ENCODE measurements around the gene C1QL4. TPM values are rescaled to one million over a fixed set of nuclear protein-coding genes. Genes with fewer than 3 reads are reported as not detected.
"Not testable (repeated sequence)": the region's sequence is repeated elsewhere in the genome, so short reads cannot be mapped to it uniquely, and the experiment has no call there.

The C1QL4 gene
- total RNA-seq, 2 donors from 2014 or later, result not detected

- Histone ChIP-seq H3K27ac (no peak overlapping the region), H3K4me1 (no peaks in the 10 kb centered on the region), H3K27me3 (no peaks in the 10 kb centered on the region), H3K36me3 (replicated peaks in 1 of 2; ENCODE audit: insufficient read depth in 1 of 2, low read depth in 2 of 2) (no peaks in the 10 kb centered on the region), H3K9me3 (no peaks in the 10 kb centered on the region), H3K4me3 (no peak overlapping the region)
- no peak for DNase-seq
- no peak for TF ChIP-seq POLR2A (IDR thresholded peaks at IDR 0.05)
- no peak for TF ChIP-seq CTCF (IDR thresholded peaks at IDR 0.05)
- WGBS, 2 donors, result 32 to 39% methylated on average over 6 of the region's 6 CpGs
- ATAC-seq, result no peak
- intact Hi-C loops (cut with DNase I), result no loop called here
Measured at GRCh38 chr12:49287876-49288275, 49.1 kb downstream of the C1QL4 start.

- DNase-seq (no peak), ATAC-seq (no peak)
- no peaks in the 10 kb centered on the region for H3K4me1 ChIP-seq
- no peak overlapping the region for H3K27ac ChIP-seq
- no peaks in the 10 kb centered on the region for H3K36me3 ChIP-seq (replicated peaks in 1 of 2; ENCODE audit: insufficient read depth in 1 of 2, low read depth in 2 of 2)
- 71 to 75% methylated on average over 4 of the region's 4 CpGs for WGBS, 2 donors
- intact Hi-C loops (cut with DNase I), result no loop called here
- no peaks in the 10 kb centered on the region for H3K27me3 ChIP-seq
- no peaks in the 10 kb centered on the region for H3K9me3 ChIP-seq
- TF ChIP-seq CTCF (IDR thresholded peaks at IDR 0.05), result no peak
- H3K4me3 ChIP-seq, result no peak overlapping the region
Measured at GRCh38 chr12:49284672-49285071, 52.3 kb downstream of the C1QL4 start.

GRCh38 chr12:49283541-49284429 is 53.2 kb downstream of the C1QL4 start:
- DNase-seq (no peak), ATAC-seq (no peak)
- intact Hi-C loops (cut with DNase I), result no loop called here
- H3K27ac ChIP-seq, result no peak overlapping the region
- H3K4me3 ChIP-seq, result no peak overlapping the region
- H3K27me3 ChIP-seq, result no peaks in the 10 kb centered on the region
- H3K4me1 ChIP-seq, result peaks cover 4% of the 10 kb centered on the region
- no peaks in the 10 kb centered on the region for H3K36me3 ChIP-seq (replicated peaks in 1 of 2; ENCODE audit: insufficient read depth in 1 of 2, low read depth in 2 of 2)
- TF ChIP-seq CTCF (IDR thresholded peaks at IDR 0.05) (no peak), POLR2A (IDR thresholded peaks at IDR 0.05) (no peak)
- no peaks in the 10 kb centered on the region for H3K9me3 ChIP-seq
- WGBS, 2 donors, result 70 to 77% methylated on average over 10 to 15 of the region's 25 CpGs

- H3K4me1 ChIP-seq; H3K4me3 ChIP-seq; H3K36me3 ChIP-seq (replicated peaks in 1 of 2; ENCODE audit: insufficient read depth in 1 of 2, low read depth in 2 of 2); DNase-seq; H3K27ac ChIP-seq; intact Hi-C loops (cut with DNase I); H3K9me3 ChIP-seq; ATAC-seq; H3K27me3 ChIP-seq: not testable (repeated sequence)
- 45 to 62% methylated on average over 2 to 3 of the region's 6 CpGs for WGBS, 2 donors
Measured at GRCh38 chr12:49282740-49283375, 54.1 kb downstream of the C1QL4 start.

Other genes with a start within 250 kb of the C1QL4 start
- not detected for gene DHH, start 242.4 kb downstream of the C1QL4 start, total RNA-seq
- gene LMBR1L, start 226.3 kb downstream of the C1QL4 start, total RNA-seq, result 10 to 100 TPM; 40.7 to 53.7 TPM
- gene TUBA1B, start 205.8 kb downstream of the C1QL4 start, total RNA-seq, result 100 to 1,000 TPM; 121 to 165 TPM
- 10 to 100 TPM; 36.6 to 44.5 TPM for gene TUBA1A, start 148.1 kb downstream of the C1QL4 start, total RNA-seq
- 10 to 100 TPM; 32.6 to 39.2 TPM for gene TUBA1C, start 72.1 kb downstream of the C1QL4 start, total RNA-seq
- gene PRPH, start 42.0 kb downstream of the C1QL4 start, total RNA-seq, result 1 to 10 TPM in 1 of 2 donors, not detected in 1; 9.6 TPM
- gene TROAP, start 13.9 kb downstream of the C1QL4 start, total RNA-seq, result not detected
- 10 to 100 TPM in 1 of 2 donors, 1 to 10 TPM in 1; 7.3 to 10.9 TPM for gene DNAJC22, start 9.7 kb upstream of the C1QL4 start, total RNA-seq
- gene SPATS2, start 30.3 kb upstream of the C1QL4 start, total RNA-seq, result 10 to 100 TPM; 10.9 to 17.5 TPM
- 1 to 10 TPM; 1.3 to 1.6 TPM for gene KCNH3, start 201.8 kb upstream of the C1QL4 start, total RNA-seq
- 10 to 100 TPM; 34.2 to 49.8 TPM for gene MCRS1, start 231.0 kb upstream of the C1QL4 start, total RNA-seq